Neuronal stem cell (in vitro differentiated cells): ENCODE results near the gene PITPNM3.
A peak's percentile ranks its signal among the peaks of the same experiment; 100 is the strongest.

Experiments
- DNase-seq: peaks from one replicate; pipeline ENCODE4 v3.0.0-alpha.2; 2013; ENCODE audit warnings: low spot score
- H2AFZ ChIP-seq: one replicate; pipeline ENCODE4 v1.6.1; 2013; ENCODE audit warnings: mild to moderate bottlenecking, low read length, inconsistent platforms
- H2AK5ac ChIP-seq: 2 replicates; pipeline ENCODE4 v1.6.1; 2013; ENCODE audit warnings: low read depth, mild to moderate bottlenecking, inconsistent platforms, low read length, moderate library complexity, mixed read lengths
- H2BK120ac ChIP-seq: 2 replicates; pipeline ENCODE4 v1.6.1; 2013; ENCODE audit warnings: low read depth, mild to moderate bottlenecking, inconsistent platforms, low read length, moderate library complexity, mixed read lengths
- H2BK12ac ChIP-seq: one replicate; pipeline ENCODE4 v1.6.1; 2013; ENCODE audit warnings: low read length, inconsistent platforms
- H2BK15ac ChIP-seq: 2 replicates; pipeline ENCODE4 v1.6.1; 2013; ENCODE audit warnings: mild to moderate bottlenecking, low read length, inconsistent platforms, mixed read lengths
- H2BK5ac ChIP-seq: one replicate; pipeline ENCODE4 v1.6.1; 2013; ENCODE audit warnings: inconsistent platforms, mild to moderate bottlenecking, low read length, moderate library complexity
- H3K14ac ChIP-seq: one replicate; pipeline ENCODE4 v1.6.1; 2013; ENCODE audit warnings: low read length, inconsistent platforms
- H3K18ac ChIP-seq: 2 replicates; pipeline ENCODE4 v1.6.1; 2013; ENCODE audit warnings: low read length, inconsistent platforms
- H3K23ac ChIP-seq: 2 replicates; pipeline ENCODE4 v1.6.1; 2013; ENCODE audit warnings: low read depth, mild to moderate bottlenecking, mixed read lengths, low read length, inconsistent platforms; ENCODE audit not compliant: poor library complexity
- H3K27ac ChIP-seq: replicated peaks from 3 replicates; pipeline ENCODE4 v1.5.1; 2013; ENCODE audit warnings: low read length, inconsistent platforms
- H3K27me3 ChIP-seq, 3 experiments: 2 replicates each; pipeline ENCODE4 v1.6.1; 2013; ENCODE audit warnings: low read length in 3 of 3, mild to moderate bottlenecking in 2 of 3, inconsistent platforms in 1 of 3, low read depth in 1 of 3, mixed read lengths in 1 of 3, moderate library complexity in 1 of 3; ENCODE audit not compliant: control insufficient read depth in 3 of 3, insufficient read depth in 3 of 3
- H3K36me3 ChIP-seq, 2 donors: replicated peaks in 1 of 2; 2 replicates each; pipeline ENCODE4 v1.6.1; 2013; ENCODE audit warnings: low read length in 2 of 2; ENCODE audit not compliant: control insufficient read depth in 2 of 2, insufficient read depth in 2 of 2
- H3K4ac ChIP-seq: 2 replicates; pipeline ENCODE4 v1.6.1; 2013; ENCODE audit warnings: inconsistent platforms, mild to moderate bottlenecking, low read length, moderate library complexity
- H3K4me1 ChIP-seq, 2 donors: 1 replicate in 1 of 2; 2 replicates in 1 of 2; pipeline ENCODE4 v1.6.1; 2013; ENCODE audit warnings: low read length in 2 of 2, low read depth in 1 of 2; ENCODE audit not compliant: control insufficient read depth in 2 of 2, insufficient read depth in 1 of 2
- H3K4me2 ChIP-seq: one replicate; pipeline ENCODE4 v1.6.1; 2013; ENCODE audit warnings: mild to moderate bottlenecking, low read length, inconsistent platforms; ENCODE audit not compliant: insufficient read depth, poor library complexity, severe bottlenecking
- H3K4me3 ChIP-seq, 2 donors: 2 replicates each; pipeline ENCODE4 v1.5.1; 2013; ENCODE audit warnings: low read length in 2 of 2, mild to moderate bottlenecking in 2 of 2, inconsistent platforms in 1 of 2, moderate library complexity in 1 of 2
- H3K79me1 ChIP-seq: one replicate; pipeline ENCODE4 v1.6.1; 2013; ENCODE audit warnings: low read depth, mild to moderate bottlenecking, inconsistent platforms, low read length, moderate library complexity
- H3K9ac ChIP-seq: one replicate; pipeline ENCODE4 v1.6.1; 2013; ENCODE audit warnings: mild to moderate bottlenecking, low read depth, low read length, inconsistent platforms; ENCODE audit not compliant: poor library complexity
- H3K9me3 ChIP-seq, 2 donors: replicated peaks in 1 of 2; 2 replicates each; pipeline versions ENCODE3 to v1.6.1; 2013; ENCODE audit warnings: low read length in 2 of 2, mild to moderate bottlenecking in 2 of 2, inconsistent platforms in 1 of 2, low read depth in 1 of 2, mixed read lengths in 1 of 2, moderate library complexity in 1 of 2; ENCODE audit not compliant: control insufficient read depth in 2 of 2, insufficient read depth in 1 of 2
- H4K8ac ChIP-seq: one replicate; pipeline ENCODE4 v1.6.1; 2013; ENCODE audit warnings: low read depth, mild to moderate bottlenecking, inconsistent platforms, low read length, moderate library complexity
- H4K91ac ChIP-seq: one replicate; pipeline ENCODE4 v1.6.1; 2013; ENCODE audit warnings: low read length, low read depth, mild to moderate bottlenecking, inconsistent platforms; ENCODE audit not compliant: poor library complexity
- WGBS, 2 donors: extraction: QIAGEN DNeasy Blood & Tissue Kit; methylation state at CpG; one replicate each; pipeline ENCODE4 v1.1.7; 2013; ENCODE audit warnings: missing lambda C conversion rate in 2 of 2, mixed read lengths in 1 of 2; ENCODE audit not compliant: insufficient read length in 2 of 2, insufficient replicate concordance in 1 of 2; ENCODE audit errors: extremely low coverage in 2 of 2; 5-methylcytosine and 5-hydroxymethylcytosine counted together

Gene PITPNM3

DNA sequence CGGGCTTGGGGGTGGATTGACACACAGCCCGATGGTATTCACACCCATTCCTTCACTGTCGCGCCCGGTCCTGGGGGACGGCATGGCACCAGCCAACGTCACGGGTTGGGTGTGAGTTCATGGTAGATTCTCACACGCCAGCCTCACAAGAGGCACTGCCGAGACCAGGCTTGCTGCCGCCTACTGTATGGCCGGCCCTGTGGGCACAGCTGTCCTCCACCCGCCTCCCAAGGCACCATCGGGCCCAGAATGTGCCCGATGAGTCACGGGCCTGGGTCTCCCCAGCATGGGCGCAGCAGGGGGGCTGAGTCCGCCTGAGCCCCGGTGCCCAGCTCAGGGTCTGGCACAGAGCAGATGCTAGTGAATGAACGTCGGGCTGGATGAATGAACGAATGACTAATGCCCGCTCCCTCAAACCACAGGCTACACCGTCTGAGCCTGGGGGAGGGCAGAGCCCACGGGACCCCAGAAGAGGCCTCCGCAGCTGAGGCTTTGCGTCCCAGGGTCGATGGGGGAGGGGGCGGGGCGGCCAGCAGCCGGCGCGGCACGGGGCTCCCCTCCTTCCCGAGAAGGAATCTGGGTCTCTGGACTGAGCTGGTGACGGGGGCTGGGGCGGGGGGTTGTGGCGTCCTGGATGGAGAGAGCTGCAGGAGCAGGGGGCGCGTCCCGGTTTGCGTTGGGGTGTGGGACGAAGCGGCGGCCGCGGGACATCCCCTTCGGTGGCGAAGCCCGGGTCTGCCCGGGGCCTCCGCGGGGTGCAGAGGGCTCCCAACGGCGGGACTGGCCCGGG is 829 bp downstream of the PITPNM3 start:
- Histone ChIP-seq H2BK5ac (no peak overlapping the region), H3K4me1 (peaks cover 9 to 17% of the 10 kb centered on the region in 2 donors), H3K4me3 (peak overlapping the region; percentile 40 to 78), H3K4ac (no peak overlapping the region), H4K8ac (peak overlapping the region; percentile 45), H3K18ac (peak overlapping the region; percentile 92), H2AK5ac (peak overlapping the region; percentile 97), H4K91ac (no peak overlapping the region), H3K4me2 (peak overlapping the region; percentile 95), H2BK12ac (peak overlapping the region; percentile 95), H3K36me3 (no peaks in the 10 kb centered on the region), H3K23ac (peak overlapping the region; percentile 90), H3K27me3 (peaks cover 13 to 51% (median 37%) of the 10 kb centered on the region in 3 experiments), H2BK15ac (peak overlapping the region; percentile 93), H2AFZ (peak overlapping the region; percentile 87), H2BK120ac (no peak overlapping the region), H3K9ac (peak overlapping the region; percentile 72), H3K79me1 (no peaks in the 10 kb centered on the region), H3K27ac (no peak overlapping the region), H3K14ac (peak overlapping the region; percentile 47), H3K9me3 (no peaks in the 10 kb centered on the region)
- no CpG with 5 or more reads among the region's 56 CpGs for WGBS, 2 donors
- DNase-seq: peak; percentile 35

DNA sequence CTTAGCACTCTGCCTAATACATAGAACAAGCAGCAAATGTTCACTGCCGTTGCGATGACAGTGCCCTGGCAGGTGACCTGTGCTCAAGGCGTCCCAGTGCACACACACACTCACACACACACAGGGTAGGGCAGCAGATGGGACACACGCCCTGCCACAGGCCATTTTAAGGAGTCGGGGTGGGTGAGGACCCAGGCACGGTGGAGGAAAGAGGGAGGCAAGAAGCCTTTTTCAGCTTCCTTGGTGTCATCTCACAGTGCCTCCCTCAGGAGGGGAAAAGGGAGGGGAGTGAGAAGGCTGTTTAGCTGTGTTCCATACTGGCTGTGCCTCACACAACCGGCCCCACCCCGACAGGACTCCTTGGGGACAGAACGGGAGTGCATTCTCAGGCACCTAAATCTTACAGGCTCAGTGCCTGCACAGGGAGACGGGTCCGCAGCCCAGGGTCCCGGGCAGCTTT is 1.5 kb downstream of the PITPNM3 start:
- Histone ChIP-seq H3K4me2 (peak overlapping the region; percentile 95), H3K4me1 (peaks cover 9 to 17% of the 10 kb centered on the region in 2 donors), H3K18ac (peak overlapping the region; percentile 92), H3K9me3 (no peaks in the 10 kb centered on the region), H3K36me3 (no peaks in the 10 kb centered on the region), H3K4me3 (no peak overlapping the region), H3K14ac (no peak overlapping the region), H2BK15ac (peak overlapping the region; percentile 93), H3K79me1 (no peaks in the 10 kb centered on the region), H2AK5ac (peak overlapping the region; percentile 97), H3K4ac (no peak overlapping the region), H2BK12ac (peak overlapping the region; percentile 95), H4K8ac (peak overlapping the region; percentile 45), H2BK5ac (no peak overlapping the region), H3K23ac (peak overlapping the region; percentile 90), H2AFZ (peak overlapping the region; percentile 87), H3K27ac (no peak overlapping the region), H3K9ac (peak overlapping the region; percentile 72), H4K91ac (no peak overlapping the region), H2BK120ac (no peak overlapping the region), H3K27me3 (peaks cover 13 to 51% (median 37%) of the 10 kb centered on the region in 3 experiments)
- WGBS, 2 donors: no CpG with 5 or more reads among the region's 12 CpGs
- DNase-seq: no peak

DNA sequence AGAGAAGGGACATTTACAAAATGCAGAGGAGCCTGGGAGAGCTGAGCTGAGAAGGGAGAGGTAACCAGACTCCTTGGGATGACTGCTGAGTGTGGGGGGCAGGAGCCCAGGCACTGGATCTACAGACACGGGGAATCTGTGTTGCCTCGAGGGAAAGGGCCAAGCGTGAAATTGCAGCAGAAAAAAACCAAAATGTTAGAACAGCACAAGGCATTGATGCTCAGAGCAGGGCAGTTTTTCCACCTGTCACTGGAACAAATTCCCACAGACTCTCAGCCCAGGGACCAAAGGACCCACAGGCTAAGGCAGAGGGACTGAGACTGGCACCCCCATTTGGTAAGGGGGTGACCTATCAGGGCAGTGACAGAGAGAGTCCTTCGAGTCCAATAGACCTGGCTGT is 2.0 kb downstream of the PITPNM3 start:
- WGBS, 2 donors: no CpG with 5 or more reads among the region's 4 CpGs
- Histone ChIP-seq H2BK5ac (no peak overlapping the region), H3K4me2 (no peak overlapping the region), H3K4me3 (no peak overlapping the region), H3K23ac (no peak overlapping the region), H3K4ac (no peak overlapping the region), H3K27ac (no peak overlapping the region), H3K36me3 (no peaks in the 10 kb centered on the region), H2BK15ac (no peak overlapping the region), H3K9ac (no peak overlapping the region), H2BK12ac (no peak overlapping the region), H4K91ac (no peak overlapping the region), H3K9me3 (no peaks in the 10 kb centered on the region), H3K14ac (no peak overlapping the region), H4K8ac (no peak overlapping the region), H2AK5ac (no peak overlapping the region), H3K18ac (no peak overlapping the region), H3K79me1 (no peaks in the 10 kb centered on the region), H2BK120ac (no peak overlapping the region), H3K4me1 (peaks cover 9 to 17% of the 10 kb centered on the region in 2 donors), H3K27me3 (peaks cover 13 to 49% (median 37%) of the 10 kb centered on the region in 3 experiments), H2AFZ (no peak overlapping the region)
- DNase-seq: no peak

DNA sequence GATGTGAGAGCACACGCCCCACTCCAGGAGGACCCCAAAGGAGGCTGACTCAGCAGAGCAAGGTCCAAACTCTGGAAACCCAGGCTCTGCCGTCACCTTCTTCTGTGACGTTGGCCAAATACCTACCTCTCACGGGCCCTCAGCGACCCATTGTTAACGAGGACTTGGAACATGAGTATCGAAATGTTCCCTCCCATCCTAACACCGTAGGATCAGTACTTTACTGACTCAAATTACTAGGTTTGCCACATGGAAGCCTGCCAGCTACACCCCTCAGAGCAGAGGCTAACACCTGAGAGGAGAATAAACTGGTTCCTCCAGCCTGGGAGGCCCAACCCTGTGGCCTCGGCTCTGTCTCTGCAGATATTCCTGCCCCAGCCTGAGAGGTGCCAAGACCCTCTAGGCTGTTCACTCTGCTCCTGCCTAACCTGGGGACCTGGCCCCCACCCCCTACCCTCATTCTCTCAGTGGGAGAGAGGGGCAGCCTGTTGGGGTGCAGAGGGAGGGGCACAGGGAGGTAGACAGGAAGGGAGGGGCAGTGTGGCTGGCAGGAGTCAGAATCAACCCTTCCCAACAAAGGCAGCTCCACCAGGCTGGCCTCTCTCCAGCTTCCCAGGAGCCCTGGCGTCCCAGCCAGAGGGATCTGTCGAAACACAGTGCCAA is 4.4 kb downstream of the PITPNM3 start:
- Histone ChIP-seq H2BK15ac (peak overlapping the region; percentile 54), H2AK5ac (peak overlapping the region; percentile 97), H3K36me3 (no peaks in the 10 kb centered on the region), H3K14ac (no peak overlapping the region), H2BK5ac (no peak overlapping the region), H3K23ac (no peak overlapping the region), H4K8ac (no peak overlapping the region), H3K4ac (no peak overlapping the region), H2BK12ac (no peak overlapping the region), H3K4me3 (no peak overlapping the region), H3K79me1 (no peaks in the 10 kb centered on the region), H2BK120ac (no peak overlapping the region), H3K18ac (peak overlapping the region; percentile 78), H3K9ac (peak overlapping the region; percentile 32), H4K91ac (no peak overlapping the region), H2AFZ (no peak overlapping the region), H3K4me2 (no peak overlapping the region), H3K27ac (no peak overlapping the region), H3K9me3 (no peaks in the 10 kb centered on the region), H3K4me1 (peaks cover 9 to 14% of the 10 kb centered on the region in 2 donors), H3K27me3 (peaks cover 10 to 28% (median 24%) of the 10 kb centered on the region in 3 experiments)
- DNase-seq: no peak
- WGBS, 2 donors: no CpG with 5 or more reads among the region's 11 CpGs
